K562 (cell line): ENCODE measurements around the gene MMAB. TPM values are rescaled to one million over a fixed set of nuclear protein-coding genes. Genes with fewer than 3 reads are reported as not detected.

ENCODE experiments used
- CBFA2T2 ChIP-seq: fragments of 450-650 bp; conservative IDR thresholded peaks from 2 replicates; pipeline ENCODE4 v1.6.1; 2017; ENCODE audit warnings: mild to moderate bottlenecking
- CBX2 ChIP-seq: fragments of 200-600 bp; sonication (generic); IDR thresholded peaks from one replicate; pipeline ENCODE4 v1.6.1; 2012; ENCODE audit warnings: mild to moderate bottlenecking, low read length, inconsistent platforms; ENCODE audit not compliant: insufficient read depth, poor library complexity, severe bottlenecking
- CBX8 ChIP-seq: fragments of 200-600 bp; sonication (generic); IDR thresholded peaks from 2 replicates; pipeline ENCODE4 v1.6.1; 2012; ENCODE audit warnings: borderline replicate concordance, mixed run types, low read depth, mild to moderate bottlenecking, moderate library complexity, mixed read lengths, low read length, control low read depth, inconsistent platforms; ENCODE audit not compliant: poor library complexity, severe bottlenecking; ENCODE audit errors: extremely low read depth
- CCNT2 ChIP-seq: IDR thresholded peaks from 2 replicates; pipeline ENCODE4 v1.6.1; 2011; ENCODE audit warnings: borderline replicate concordance, low read depth, mild to moderate bottlenecking, moderate library complexity, mixed read lengths, low read length; ENCODE audit not compliant: insufficient read length; ENCODE audit errors: extremely low read depth
- DIDO1 ChIP-seq: fragments of 450-650 bp; IDR thresholded peaks from 2 replicates; pipeline ENCODE4 v1.6.1; 2016; ENCODE audit warnings: low read depth, missing biosample characterization, missing genetic modification characterization
- ESRRA ChIP-seq: fragments of 450-650 bp; IDR thresholded peaks from 2 replicates; pipeline ENCODE4 v1.6.1; 2014; ENCODE audit warnings: low read depth, mild to moderate bottlenecking, moderate library complexity, borderline replicate concordance
- FOXJ2 ChIP-seq: fragments of 200-800 bp; sonication (Bioruptor generic); IDR thresholded peaks from 2 replicates; pipeline ENCODE4 v1.6.1; 2016; ENCODE audit warnings: missing genetic modification characterization, missing compliant biosample characterization
- HIVEP1 ChIP-seq: fragments of 250-450 bp; sonication (Bioruptor Pico); IDR thresholded peaks from 2 replicates; pipeline ENCODE4 v1.4.0; 2020; ENCODE audit warnings: mild to moderate bottlenecking
- MCM5 ChIP-seq: fragments of 450-650 bp; IDR thresholded peaks from 2 replicates; pipeline ENCODE4 v1.6.1; 2016; ENCODE audit warnings: low read depth
- NR4A1 ChIP-seq, 2 experiments: fragments of 250-450 bp in 1 of 2; fragments of 450-650 bp in 1 of 2; sonication (Bioruptor Pico) in 1 of 2; IDR thresholded peaks; 2 replicates each; pipeline versions ENCODE4 v1.4.0 to v1.6.1; 2016 to 2020; ENCODE audit warnings: mild to moderate bottlenecking in 2 of 2, missing compliant biosample characterization in 1 of 2, missing genetic modification characterization in 1 of 2, moderate library complexity in 1 of 2
- POLR2A ChIP-seq: fragments of 450-650 bp; conservative IDR thresholded peaks from 2 replicates; pipeline ENCODE4 v1.6.1; 2016
- PYGO2 ChIP-seq: fragments of 450-650 bp; IDR thresholded peaks from 2 replicates; pipeline ENCODE4 v1.6.1; 2016; ENCODE audit warnings: mild to moderate bottlenecking, missing genetic modification characterization, moderate library complexity, missing compliant biosample characterization
- STAT5B ChIP-seq: fragments of 250-450 bp; sonication (Bioruptor Pico); IDR thresholded peaks from 2 replicates; pipeline ENCODE4 v1.8.0; 2021; ENCODE audit warnings: mild to moderate bottlenecking, inconsistent platforms
- TBP ChIP-seq: optimal IDR thresholded peaks from 2 replicates; pipeline ENCODE3; 2011; ENCODE audit warnings: low read depth, low read length, improper control_type of control experiment
- ZC3H8 ChIP-seq: fragments of 450-650 bp; IDR thresholded peaks from 2 replicates; pipeline ENCODE4 v1.6.1; 2017
- ZNF3 ChIP-seq: fragments of 250-450 bp; sonication (Bioruptor Pico); IDR thresholded peaks from 2 replicates; pipeline ENCODE4 v1.5.0; 2021; ENCODE audit warnings: mild to moderate bottlenecking, moderate library complexity
- polyA plus RNA-seq, 8 experiments: library from polyadenylated mRNA; depleted of rRNA in 4 of 8; stranded (reverse) in 5 of 8; unstranded in 3 of 8; fragments of >200 nt; fragmentation: Nextera tagmentation in 2 of 8; fragmentation: Illumina TruSeq in 1 of 8; extraction: Ambion mirVana in 2 of 8; extraction: Trizol in 1 of 8; gene quantifications; 2 replicates each; pipeline versions ENCODE4 v1.2.1 to v1.2.3, GENCODE V29; 2011 to 2014; ENCODE audit warnings: inconsistent platforms in 1 of 8, missing spikeins in 1 of 8
- total RNA-seq, 7 experiments: library from RNA; depleted of rRNA in 6 of 7; stranded (reverse); fragments of >200 nt in 6 of 7; fragmentation: Illumina TruSeq in 2 of 7; extraction: Trizol in 2 of 7; gene quantifications; 2 replicates each; pipeline versions ENCODE4 v1.2.1 to v1.2.3, GENCODE V29; 2011 to 2021; ENCODE audit warnings: low replicate concordance in 1 of 7
- TF ChIP-seq, protein P1 (sequence below): fragments of 450-650 bp; IDR thresholded peaks from 2 replicates; pipeline ENCODE4 v1.6.1; 2016; ENCODE audit warnings: mild to moderate bottlenecking
- TF ChIP-seq, protein P2 (sequence below): sonication (generic); formaldehyde crosslinking; IDR thresholded peaks from 2 replicates; pipeline ENCODE4 v1.8.0; 2022; ENCODE audit warnings: missing genetic modification reagents, mild to moderate bottlenecking, moderate library complexity, borderline replicate concordance
- TF ChIP-seq, protein P3 (sequence below): fragments of 200-800 bp; sonication (Bioruptor generic); IDR thresholded peaks from 2 replicates; pipeline ENCODE4 v1.6.1; 2017; ENCODE audit warnings: missing genetic modification characterization, missing compliant biosample characterization
- TF ChIP-seq, protein P4 (sequence below): fragments of 450-650 bp; IDR thresholded peaks from 2 replicates; pipeline ENCODE4 v1.6.1; 2017; ENCODE audit warnings: mild to moderate bottlenecking, moderate library complexity

MMAB gene
- total and polyA plus RNA-seq, 9 of the 15 experiments (the other 6 are each of a cell fraction or from before 2014, with no cell fraction given): 9.5 to 76.1 (median 46.2) TPM

DNA sequence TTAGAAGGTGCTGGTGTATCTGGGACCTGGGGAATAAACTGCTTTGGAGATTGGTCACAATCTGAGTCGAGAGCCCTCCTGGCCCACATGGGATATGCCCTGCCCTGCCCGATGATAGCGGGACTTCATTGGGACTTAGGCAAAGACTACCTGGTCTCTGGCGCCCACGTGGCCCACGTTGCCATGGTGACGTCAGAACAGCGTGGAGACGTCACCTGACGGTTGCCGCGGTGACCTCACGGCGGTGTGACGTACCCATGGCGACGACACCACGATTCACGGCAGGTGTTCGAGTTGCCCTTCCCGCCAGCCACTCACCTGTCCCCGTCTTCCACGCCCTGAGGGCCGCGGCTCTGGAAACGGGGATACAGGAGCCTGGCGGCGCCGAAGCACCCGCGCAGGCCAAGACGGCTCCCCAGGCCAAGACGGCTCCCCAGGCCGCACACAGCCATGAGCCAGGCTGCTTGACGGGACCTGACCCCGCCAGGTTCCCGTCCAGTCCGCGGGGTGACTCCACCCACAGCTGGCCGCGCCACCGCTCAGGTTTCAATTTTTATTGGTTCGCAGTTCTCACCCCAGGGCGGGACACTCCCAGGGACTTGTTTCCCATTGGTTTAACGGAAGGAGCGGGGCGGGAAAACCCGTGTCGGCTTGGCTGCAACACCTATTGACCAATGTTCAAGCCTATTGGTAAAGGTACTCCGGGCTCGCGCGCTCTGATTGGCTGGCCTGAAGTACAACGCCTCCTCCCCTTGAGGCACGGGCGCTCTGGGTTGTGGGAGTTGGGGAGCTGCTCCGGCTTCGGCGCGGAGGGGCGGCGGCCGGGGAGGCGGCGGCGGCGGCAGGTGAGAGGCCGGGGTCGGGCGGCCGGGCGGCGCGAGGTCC lies at the start of gene MMAB, which contains the start of gene MVK (continued):
- TF ChIP-seq, protein P1, sequence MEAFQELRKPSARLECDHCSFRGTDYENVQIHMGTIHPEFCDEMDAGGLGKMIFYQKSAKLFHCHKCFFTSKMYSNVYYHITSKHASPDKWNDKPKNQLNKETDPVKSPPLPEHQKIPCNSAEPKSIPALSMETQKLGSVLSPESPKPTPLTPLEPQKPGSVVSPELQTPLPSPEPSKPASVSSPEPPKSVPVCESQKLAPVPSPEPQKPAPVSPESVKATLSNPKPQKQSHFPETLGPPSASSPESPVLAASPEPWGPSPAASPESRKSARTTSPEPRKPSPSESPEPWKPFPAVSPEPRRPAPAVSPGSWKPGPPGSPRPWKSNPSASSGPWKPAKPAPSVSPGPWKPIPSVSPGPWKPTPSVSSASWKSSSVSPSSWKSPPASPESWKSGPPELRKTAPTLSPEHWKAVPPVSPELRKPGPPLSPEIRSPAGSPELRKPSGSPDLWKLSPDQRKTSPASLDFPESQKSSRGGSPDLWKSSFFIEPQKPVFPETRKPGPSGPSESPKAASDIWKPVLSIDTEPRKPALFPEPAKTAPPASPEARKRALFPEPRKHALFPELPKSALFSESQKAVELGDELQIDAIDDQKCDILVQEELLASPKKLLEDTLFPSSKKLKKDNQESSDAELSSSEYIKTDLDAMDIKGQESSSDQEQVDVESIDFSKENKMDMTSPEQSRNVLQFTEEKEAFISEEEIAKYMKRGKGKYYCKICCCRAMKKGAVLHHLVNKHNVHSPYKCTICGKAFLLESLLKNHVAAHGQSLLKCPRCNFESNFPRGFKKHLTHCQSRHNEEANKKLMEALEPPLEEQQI: no peak
- peak; percentile 94 for TF ChIP-seq POLR2A
- TF ChIP-seq CBX8: no peak
- no peak for TF ChIP-seq HIVEP1 (CRISPR knock-in tag)
- TF ChIP-seq FOXJ2 (tag): no peak
- no peak for TF ChIP-seq PYGO2 (tag)
- peak; percentile 72; the same call in 1 of the 2 replicates for TF ChIP-seq DIDO1 (tag)
- TF ChIP-seq, protein P2, sequence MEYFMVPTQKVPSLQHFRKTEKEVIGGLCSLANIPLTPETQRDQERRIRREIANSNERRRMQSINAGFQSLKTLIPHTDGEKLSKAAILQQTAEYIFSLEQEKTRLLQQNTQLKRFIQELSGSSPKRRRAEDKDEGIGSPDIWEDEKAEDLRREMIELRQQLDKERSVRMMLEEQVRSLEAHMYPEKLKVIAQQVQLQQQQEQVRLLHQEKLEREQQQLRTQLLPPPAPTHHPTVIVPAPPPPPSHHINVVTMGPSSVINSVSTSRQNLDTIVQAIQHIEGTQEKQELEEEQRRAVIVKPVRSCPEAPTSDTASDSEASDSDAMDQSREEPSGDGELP (CRISPR knock-in tag): peak; percentile 96
- TF ChIP-seq ZC3H8: no peak
- TF ChIP-seq NR4A1 (CRISPR knock-in tag; IDR thresholded peaks at IDR 0.05): peak; percentile 64; the same call in 1 of the 2 replicates
- peak; percentile 75; the same call in 1 of the 2 replicates for TF ChIP-seq NR4A1 (tag; IDR thresholded peaks at IDR 0.05)
- TF ChIP-seq STAT5B (CRISPR knock-in tag): no peak
- TF ChIP-seq CBFA2T2: peak; percentile 40; the same call in 1 of the 2 replicates
- TF ChIP-seq, protein P3, sequence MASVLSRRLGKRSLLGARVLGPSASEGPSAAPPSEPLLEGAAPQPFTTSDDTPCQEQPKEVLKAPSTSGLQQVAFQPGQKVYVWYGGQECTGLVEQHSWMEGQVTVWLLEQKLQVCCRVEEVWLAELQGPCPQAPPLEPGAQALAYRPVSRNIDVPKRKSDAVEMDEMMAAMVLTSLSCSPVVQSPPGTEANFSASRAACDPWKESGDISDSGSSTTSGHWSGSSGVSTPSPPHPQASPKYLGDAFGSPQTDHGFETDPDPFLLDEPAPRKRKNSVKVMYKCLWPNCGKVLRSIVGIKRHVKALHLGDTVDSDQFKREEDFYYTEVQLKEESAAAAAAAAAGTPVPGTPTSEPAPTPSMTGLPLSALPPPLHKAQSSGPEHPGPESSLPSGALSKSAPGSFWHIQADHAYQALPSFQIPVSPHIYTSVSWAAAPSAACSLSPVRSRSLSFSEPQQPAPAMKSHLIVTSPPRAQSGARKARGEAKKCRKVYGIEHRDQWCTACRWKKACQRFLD (CRISPR knock-in tag): 0 out of 2 replicates have a peak, but pooled peaks have one; percentile 34
- TF ChIP-seq ZNF3 (CRISPR knock-in tag): no peak
- TF ChIP-seq, protein P4, sequence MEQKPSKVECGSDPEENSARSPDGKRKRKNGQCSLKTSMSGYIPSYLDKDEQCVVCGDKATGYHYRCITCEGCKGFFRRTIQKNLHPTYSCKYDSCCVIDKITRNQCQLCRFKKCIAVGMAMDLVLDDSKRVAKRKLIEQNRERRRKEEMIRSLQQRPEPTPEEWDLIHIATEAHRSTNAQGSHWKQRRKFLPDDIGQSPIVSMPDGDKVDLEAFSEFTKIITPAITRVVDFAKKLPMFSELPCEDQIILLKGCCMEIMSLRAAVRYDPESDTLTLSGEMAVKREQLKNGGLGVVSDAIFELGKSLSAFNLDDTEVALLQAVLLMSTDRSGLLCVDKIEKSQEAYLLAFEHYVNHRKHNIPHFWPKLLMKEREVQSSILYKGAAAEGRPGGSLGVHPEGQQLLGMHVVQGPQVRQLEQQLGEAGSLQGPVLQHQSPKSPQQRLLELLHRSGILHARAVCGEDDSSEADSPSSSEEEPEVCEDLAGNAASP: no peak
- no peak for TF ChIP-seq CBX2
- peak; percentile 75 for TF ChIP-seq TBP
- TF ChIP-seq ESRRA: peak; percentile 94
- TF ChIP-seq MCM5: no peak
- TF ChIP-seq CCNT2: peak; percentile 52
